GM19351 (cell line): ENCODE data around the gene ATG4D.
"Not testable (repeated sequence)": the region's sequence is repeated elsewhere in the genome, so short reads cannot be mapped to it uniquely, and the experiment has no call there.

ENCODE experiments used
- ATAC-seq: cut with Tn5 transposase; IDR thresholded peaks from one replicate; pipeline ENCODE4 v1.9.1; 2021; ENCODE audit warnings: mild to moderate bottlenecking, moderate library complexity; ENCODE audit not compliant: unreplicated experiment

Gene ATG4D

GRCh38 chr19:10551006-10551405, 7.3 kb downstream of the ATG4D start:
- ATAC-seq: not testable (repeated sequence)

- ATAC-seq: no peak
Observed at GRCh38 chr19:10551698-10552301, 8.1 kb downstream of the ATG4D start.

GRCh38 chr19:10552510-10553053, 8.9 kb downstream of the ATG4D start:
- no peak for ATAC-seq

GRCh38 chr19:10553087-10553667, 9.5 kb downstream of the ATG4D start:
- no peak for ATAC-seq

- ATAC-seq: no peak
Observed at GRCh38 chr19:10553943-10554381, 10.3 kb downstream of the ATG4D start.

DNA sequence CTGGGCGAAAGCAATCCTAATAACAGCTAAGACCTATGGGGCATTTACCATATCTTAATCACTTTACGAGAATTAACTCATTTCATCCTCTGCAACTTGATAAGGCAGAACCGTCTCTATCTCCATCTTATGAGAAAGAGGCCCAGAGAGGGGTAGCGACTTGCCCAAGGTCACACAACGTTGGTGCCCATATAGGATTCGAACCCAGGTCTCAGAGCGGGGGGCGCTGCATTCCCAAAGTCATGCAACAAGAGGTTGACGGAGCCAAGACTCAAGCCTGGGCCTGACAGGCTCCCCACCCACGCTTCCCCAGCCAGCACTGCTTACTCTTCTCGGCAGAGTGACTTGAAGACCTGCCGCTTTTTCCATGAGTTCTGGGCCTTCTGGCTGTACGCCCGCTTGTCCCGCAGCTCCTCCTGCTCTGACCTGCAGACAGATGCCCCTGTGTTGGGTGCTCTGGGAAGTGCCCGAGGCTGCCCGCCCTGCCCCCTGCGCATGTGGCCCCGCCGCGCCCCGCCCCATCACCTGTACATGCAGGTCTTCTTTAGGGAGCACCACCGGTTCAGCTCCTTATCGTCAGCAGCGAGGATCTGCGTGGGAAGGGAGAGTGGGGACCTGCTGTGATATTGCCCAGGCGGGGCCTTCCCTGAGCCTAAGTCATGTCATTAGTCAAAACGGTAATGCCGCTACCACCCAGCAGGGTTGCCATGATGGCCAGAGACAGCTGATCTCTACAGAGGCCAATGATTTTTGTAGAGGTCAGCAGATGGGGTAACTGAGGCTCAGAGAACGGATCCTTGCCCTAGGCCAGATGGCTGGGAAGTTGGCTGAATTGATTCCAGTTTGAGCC, 11.3 kb downstream of the ATG4D start:
- ATAC-seq: no peak

DNA sequence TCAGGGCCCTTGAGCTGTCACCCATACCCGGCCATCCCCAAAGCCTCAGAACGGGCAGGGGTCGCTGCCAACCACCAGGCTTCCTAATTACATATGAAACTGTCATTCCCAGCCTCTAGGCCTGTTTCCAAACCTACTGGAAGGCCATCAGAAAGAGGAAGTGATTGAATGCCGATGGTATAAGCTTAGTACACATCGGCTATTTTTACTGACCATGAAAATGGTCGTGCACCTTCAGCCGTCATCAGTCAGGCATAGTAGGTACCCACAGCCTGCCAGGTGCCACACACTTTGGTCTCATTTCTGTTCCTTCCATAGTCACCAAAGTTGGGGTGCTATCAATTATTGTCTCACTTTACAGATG, 11.9 kb downstream of the ATG4D start:
- no peak for ATAC-seq

DNA sequence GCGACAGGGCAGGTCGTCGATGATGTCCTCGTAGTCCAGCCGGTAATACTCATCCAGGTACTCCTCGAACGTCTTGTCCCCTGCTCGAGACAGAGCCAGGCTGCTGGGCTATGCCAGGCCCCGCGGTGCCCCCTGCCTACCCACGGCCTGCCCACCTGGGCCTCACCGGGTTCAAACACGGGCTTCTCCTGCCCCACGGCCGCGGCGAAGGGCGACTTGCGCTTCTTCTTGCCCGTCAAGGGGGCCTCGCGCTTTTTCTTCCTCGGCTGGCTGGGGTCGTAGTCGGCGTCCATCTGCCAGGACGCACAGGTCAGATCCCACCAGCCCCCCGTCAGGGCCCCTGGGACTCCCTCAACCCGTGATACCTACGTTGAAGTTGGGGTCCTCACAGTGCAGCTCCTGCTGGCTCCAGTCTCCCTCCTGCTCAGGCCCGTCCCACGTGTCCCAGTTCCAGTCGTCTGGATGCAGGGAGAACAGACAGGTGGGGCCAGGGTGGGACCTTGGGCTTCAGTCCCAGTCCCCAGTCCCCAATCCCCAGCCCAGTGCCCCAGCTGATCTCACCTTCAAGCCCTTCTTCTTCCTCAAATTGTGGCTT, 14.0 kb downstream of the ATG4D start:
- no peak for ATAC-seq

- no peak for ATAC-seq
Observed at GRCh38 chr19:10560154-10560553, 16.4 kb downstream of the ATG4D start.

- ATAC-seq: no peak
Observed at GRCh38 chr19:10562609-10563008, 18.9 kb downstream of the ATG4D start.

DNA sequence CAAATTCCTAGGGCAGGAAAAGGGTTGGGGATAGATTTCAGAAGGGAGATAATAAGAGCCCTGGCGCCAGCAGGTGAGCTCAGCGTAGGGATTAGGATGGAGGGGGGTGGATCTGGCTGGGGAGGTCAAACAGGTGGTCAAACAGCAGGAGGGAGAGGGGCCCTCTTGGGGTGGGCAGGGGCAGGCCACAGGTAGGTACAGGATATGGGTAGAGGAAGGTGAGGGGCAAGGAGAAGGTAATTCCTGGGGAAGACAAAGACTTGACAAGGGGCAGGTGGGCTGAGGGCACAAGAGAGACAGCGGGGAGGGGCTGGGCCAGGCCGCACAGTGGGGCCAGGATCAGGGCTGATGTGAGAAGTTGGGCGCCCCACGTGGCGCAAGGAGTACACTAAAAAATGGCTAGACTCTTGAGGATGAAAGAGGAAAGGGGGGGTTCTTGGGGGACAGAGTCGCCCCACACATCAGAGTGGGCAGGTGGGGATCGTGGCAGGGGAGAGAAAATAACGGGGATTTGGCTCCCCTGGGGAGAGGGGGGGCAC, 21.4 kb downstream of the ATG4D start:
- no peak for ATAC-seq

- peak; percentile 35 for ATAC-seq
Observed at GRCh38 chr19:10565567-10566407, 22.1 kb downstream of the ATG4D start, which contains the start of gene KRI1. Gene KRI1, minus strand, starts transcription at chr19:10566010. Its CDS starts 11 bp downstream, at chr19:10565999.

- no peak for ATAC-seq
Observed at GRCh38 chr19:10566408-10566657, 22.6 kb downstream of the ATG4D start.

GRCh38 chr19:10566658-10567410, 23.1 kb downstream of the ATG4D start:
- peak; percentile 34 for ATAC-seq

DNA sequence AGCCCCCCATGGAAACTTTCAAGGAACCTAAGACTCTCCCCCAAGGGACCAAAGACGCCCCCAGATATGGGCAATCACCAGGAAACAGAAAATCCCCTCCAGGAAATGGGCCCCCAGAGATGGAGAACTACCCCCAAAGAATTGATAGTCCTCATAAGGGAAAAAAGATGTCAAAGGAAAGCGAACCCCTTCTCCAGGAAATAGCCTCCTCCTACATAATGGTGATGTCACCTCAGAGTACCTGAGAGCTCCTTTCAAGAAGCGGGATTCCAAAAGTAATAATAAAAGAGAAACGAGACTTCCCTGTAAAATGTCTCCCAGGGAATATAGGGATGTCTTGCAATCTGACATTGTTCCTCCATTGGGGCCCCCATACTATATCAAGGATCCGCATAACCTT, 24.0 kb downstream of the ATG4D start:
- no peak for ATAC-seq

DNA sequence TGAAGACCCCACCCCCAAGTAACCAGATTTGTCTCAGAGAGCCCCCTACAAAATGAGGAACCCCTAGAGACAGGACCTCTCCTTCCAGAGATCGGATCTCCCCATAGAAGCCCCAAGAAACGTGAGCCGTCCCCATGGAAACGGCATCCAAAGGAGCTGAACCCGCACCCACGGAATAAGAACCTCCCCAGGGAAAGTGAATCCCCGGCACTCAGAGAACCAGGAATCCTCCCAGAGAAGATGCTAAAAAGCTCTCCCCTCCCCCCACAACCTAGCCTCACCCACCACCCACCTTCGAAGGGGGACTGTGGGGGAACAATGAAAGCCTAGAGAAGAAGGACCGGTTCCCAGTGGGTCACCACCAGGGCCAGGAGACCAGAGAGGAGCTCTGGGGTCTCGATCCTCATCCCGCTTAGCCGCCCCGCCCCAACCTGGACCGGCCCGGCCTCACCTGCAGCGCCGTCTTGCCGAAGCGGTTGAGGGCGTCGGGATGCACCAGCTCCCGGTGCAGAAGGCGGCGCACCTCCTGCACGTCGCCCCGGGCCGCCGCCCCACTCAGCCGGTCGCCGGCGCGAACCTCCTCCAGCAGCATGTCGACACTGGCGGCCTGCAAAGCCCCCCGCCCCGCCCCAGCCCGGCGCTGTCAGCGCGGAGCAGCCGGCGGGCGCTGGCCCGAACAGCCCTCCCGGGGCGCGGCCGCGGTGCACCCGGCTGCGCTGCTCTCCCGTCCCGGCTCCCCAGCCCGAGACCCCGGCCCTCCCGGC, 24.5 kb downstream of the ATG4D start:
- ATAC-seq: no peak

DNA sequence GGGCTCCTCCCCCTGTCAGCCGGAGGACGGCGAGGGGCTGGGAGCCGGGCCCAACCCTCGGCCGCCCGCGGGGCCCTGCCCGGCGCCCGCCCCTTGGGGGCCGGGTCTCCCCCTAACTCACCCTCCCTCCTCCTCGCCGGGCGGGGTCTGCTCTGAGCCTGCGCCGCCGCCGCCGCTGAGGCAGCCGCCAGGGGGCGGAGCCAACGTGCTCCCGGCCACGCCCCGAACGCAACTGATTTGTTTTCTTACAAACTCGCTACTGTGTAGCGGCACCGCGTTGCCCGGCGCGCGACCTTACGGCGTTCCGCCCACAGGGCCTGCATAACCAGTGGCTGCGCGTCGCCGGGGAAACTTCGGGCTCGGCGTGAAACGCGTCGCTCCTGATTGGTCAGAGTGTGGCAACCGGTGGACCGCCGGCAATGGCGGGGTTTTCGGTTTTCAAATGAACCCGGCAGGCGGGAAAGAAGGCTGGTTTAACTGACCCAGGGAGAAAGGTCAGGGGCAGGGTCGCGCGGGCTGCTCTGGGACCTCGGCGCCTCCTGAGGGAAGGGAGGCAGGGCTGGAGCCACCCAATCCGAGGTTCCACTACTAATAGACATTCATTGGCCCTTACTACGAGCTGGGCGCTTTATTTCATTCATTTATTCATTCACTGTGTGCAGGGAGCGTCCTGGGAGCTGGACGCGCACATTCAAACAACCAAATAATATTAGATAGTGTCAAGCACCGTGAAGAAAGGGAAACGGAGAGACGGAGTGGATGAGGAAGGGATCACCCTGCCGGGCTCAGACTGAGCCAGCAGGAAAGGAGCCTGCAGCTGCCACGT, 25.3 kb downstream of the ATG4D start, which contains the start of gene CDKN2D:
CDKN2D (minus strand) TSS at position 154 of the 826 bp plus-strand sequence. CDS start 326 bp downstream, outside the sequence.
- peak; percentile 52 for ATAC-seq

GRCh38 chr19:10573793-10574192, 30.1 kb downstream of the ATG4D start:
- ATAC-seq: not testable (repeated sequence)
